HUES6 (cell line): Measurements from ENCODE around the gene CD82.

Experiments
- H3K27ac ChIP-seq: 2 replicates; pipeline ENCODE4 v1.7.0; 2013; ENCODE audit warnings: low read depth, mild to moderate bottlenecking, low read length, inconsistent platforms
- H3K27me3 ChIP-seq: 2 replicates; pipeline ENCODE4 v1.6.1; 2013; ENCODE audit warnings: low read length; ENCODE audit not compliant: control insufficient read depth, insufficient read depth
- H3K36me3 ChIP-seq: 2 replicates; pipeline ENCODE4 v1.6.1; 2013; ENCODE audit warnings: low read length; ENCODE audit not compliant: control insufficient read depth, insufficient read depth
- H3K4me1 ChIP-seq: 2 replicates; pipeline ENCODE4 v1.6.1; 2013; ENCODE audit warnings: low read length; ENCODE audit not compliant: control insufficient read depth, insufficient read depth
- H3K4me3 ChIP-seq: 2 replicates; pipeline ENCODE4 v1.5.1; 2013; ENCODE audit warnings: low read depth, low read length
- H3K9ac ChIP-seq: one replicate; pipeline ENCODE4 v1.6.1; 2013; ENCODE audit warnings: mild to moderate bottlenecking, low read length
- H3K9me3 ChIP-seq: 2 replicates; pipeline ENCODE4 v1.6.1; 2013; ENCODE audit warnings: low read depth, low read length; ENCODE audit not compliant: control insufficient read depth, insufficient read depth

Gene CD82

DNA sequence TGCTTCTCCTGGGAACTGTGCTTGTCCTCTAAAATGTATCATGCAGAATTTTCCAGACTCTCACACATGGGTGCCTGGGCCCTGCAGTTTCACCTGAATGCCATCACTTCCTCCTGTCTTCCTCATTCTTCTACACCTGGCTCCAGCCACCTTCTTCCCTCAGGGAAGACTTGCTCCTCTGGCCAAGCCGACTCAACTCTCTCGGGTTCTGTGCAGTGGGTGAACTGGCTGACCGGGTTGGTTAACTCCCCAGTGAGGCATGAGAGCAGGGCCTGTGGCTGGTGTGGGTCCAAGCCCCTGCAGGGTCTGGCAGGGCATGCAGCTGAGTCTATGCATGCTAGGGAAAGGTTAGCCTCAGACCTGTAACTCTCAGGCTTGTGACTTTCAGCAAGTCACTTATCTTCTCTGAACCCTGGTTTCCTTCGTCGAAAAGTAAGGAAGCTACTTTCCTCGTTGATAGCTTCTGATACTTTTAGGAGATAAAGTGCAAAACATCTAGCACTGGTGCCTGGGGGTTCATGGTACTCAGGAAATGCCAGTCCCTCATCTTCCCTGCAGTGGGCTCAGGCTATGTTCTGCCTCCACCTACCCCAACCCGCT is 11.9 kb downstream of the CD82 start:
- Histone ChIP-seq H3K9ac (no peak overlapping the region), H3K4me1 (peaks cover 22% of the 10 kb centered on the region; the same call in 1 of the 2 replicates), H3K9me3 (no peaks in the 10 kb centered on the region), H3K4me3 (no peak overlapping the region), H3K27me3 (no peaks in the 10 kb centered on the region), H3K27ac (no peak overlapping the region), H3K36me3 (no peaks in the 10 kb centered on the region)

DNA sequence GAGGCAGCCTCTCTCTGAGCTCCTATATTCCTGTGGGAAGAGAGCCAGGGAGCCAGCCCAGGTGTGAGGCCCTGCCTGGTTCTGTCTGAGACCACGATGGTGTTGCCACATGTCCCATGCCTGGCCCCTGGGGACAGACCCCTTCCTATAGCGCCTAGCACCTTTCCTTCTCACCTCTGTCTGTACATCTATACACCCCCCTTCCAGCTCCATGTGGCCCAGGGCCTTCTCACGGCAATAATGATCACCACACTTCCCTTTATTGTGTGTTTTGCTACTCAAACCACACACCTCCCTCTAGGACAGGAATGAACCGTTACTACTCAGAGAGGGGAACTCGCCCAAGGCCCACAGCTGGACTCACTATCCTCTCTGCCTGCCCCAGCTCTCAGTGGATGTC is 12.8 kb downstream of the CD82 start:
- Histone ChIP-seq H3K4me3 (no peak overlapping the region), H3K27me3 (no peaks in the 10 kb centered on the region), H3K4me1 (peaks cover 13% of the 10 kb centered on the region; the same call in 1 of the 2 replicates), H3K9me3 (peaks cover 6% of the 10 kb centered on the region), H3K36me3 (no peaks in the 10 kb centered on the region), H3K9ac (no peak overlapping the region), H3K27ac (no peak overlapping the region)

DNA sequence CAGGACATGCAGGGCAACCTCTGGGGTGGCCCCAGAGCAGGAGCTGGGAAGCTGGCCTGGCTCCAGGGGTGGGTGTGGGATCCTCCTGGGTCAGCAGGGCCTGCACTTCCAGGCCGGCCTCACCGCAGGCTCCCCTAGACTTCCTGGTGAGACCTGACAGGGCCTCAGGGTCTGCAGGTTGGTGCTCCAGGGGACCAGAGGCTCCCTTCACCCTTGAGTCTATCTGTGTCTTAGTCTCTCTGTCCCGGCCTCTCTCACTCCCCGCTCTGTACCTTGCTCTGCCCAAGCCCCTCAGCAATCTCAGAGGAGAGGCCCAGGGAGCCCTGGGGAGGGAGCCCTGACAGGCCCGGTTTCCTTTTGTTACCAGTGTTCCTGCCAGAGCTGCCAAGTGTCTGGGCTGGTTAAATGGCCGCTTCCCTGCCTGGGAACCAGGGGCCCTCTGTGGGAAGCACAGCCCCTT is 13.9 kb downstream of the CD82 start:
- Histone ChIP-seq H3K27me3 (no peaks in the 10 kb centered on the region), H3K4me3 (no peak overlapping the region), H3K4me1 (peaks cover 13% of the 10 kb centered on the region; the same call in 1 of the 2 replicates), H3K27ac (no peak overlapping the region), H3K9me3 (peaks cover 7% of the 10 kb centered on the region), H3K36me3 (no peaks in the 10 kb centered on the region), H3K9ac (no peak overlapping the region)

DNA sequence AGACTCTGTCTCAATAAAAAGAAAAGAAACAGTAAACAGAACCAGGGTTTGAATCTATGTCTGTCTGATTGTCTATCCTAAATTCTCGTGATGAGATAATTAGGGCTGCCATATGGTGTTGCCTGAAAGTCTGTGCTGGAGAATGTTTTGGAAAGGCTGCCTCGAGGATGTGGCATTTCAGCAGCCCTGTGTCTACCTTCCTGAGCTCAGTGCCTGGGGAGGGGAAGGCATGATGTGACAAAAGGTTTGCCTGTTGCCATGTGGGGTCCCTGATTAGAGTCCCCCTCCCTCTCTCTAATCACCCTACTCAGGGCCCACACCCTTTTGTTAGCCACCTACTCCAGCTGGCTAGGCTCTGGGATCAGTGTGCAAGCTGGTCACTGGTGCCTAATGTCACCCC is 15.2 kb downstream of the CD82 start:
- no peaks in the 10 kb centered on the region for H3K36me3 ChIP-seq
- no peak overlapping the region for H3K9ac ChIP-seq
- peaks cover 8% of the 10 kb centered on the region; the same call in 1 of the 2 replicates for H3K4me1 ChIP-seq
- peaks cover 7% of the 10 kb centered on the region for H3K9me3 ChIP-seq
- H3K27ac ChIP-seq = no peak overlapping the region
- no peaks in the 10 kb centered on the region for H3K27me3 ChIP-seq
- no peak overlapping the region for H3K4me3 ChIP-seq

DNA sequence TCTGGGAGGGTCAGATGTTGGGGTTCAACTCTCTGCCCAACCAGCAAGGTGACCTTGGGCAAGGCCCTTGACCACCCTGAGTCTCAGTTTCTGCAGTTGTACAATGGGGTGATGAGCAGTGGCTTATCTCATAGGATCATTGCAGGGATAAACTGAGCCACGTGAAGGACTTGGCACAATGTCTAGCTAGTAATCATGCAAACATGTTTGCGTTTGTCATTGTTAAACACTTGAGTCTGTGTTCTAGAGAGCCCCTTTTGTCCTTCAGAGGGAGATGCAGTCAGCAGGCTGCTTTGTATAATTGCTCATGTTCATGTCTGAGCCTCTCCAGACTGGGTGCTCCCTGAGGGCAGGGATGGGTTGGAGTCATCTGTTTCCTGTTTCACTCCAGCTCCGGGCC is 15.8 kb downstream of the CD82 start:
- H3K4me3 ChIP-seq = no peak overlapping the region
- peaks cover 7% of the 10 kb centered on the region for H3K9me3 ChIP-seq
- H3K4me1 ChIP-seq = peaks cover 8% of the 10 kb centered on the region; the same call in 1 of the 2 replicates
- H3K9ac ChIP-seq = no peak overlapping the region
- no peaks in the 10 kb centered on the region for H3K27me3 ChIP-seq
- H3K27ac ChIP-seq = no peak overlapping the region
- no peaks in the 10 kb centered on the region for H3K36me3 ChIP-seq

DNA sequence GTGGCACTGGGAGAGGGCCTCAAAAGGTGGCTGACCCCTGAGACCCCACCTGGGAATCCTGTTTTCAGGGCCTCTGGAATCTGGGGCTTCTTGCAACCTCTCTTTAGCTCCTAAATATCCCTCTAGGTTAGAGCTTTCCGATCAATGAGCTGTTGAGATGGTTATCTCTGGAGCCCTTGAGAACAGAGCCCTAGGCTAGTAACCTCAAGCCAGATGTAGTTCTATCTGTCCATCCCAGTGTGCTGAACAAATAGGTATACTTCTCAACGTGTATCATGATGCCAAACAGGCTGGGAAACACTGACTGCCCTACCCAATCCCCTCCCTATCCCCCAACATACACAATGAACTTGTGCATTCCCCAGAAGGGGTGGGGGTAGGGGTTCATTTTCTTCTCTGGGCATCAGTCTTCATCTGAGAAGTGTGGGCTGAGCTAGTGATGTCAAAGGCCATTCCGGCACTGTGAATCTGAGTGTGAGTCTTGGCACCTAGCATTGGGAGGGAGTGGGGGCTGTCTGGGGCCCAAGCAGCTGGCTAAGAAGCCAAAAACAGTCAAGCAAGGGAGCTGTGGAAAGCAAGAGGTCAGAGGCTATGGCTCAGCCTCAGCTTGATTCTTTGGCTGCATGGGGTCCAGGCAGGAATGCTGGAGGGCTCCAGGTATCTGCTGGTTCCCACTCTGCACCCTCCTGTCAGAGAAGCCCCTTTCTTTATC is 17.3 kb downstream of the CD82 start:
- H3K9me3 ChIP-seq = peaks cover 7% of the 10 kb centered on the region
- no peak overlapping the region for H3K27ac ChIP-seq
- no peaks in the 10 kb centered on the region for H3K36me3 ChIP-seq
- no peaks in the 10 kb centered on the region for H3K27me3 ChIP-seq
- no peak overlapping the region for H3K4me3 ChIP-seq
- H3K9ac ChIP-seq = no peak overlapping the region
- H3K4me1 ChIP-seq = peaks cover 15% of the 10 kb centered on the region; the same call in 1 of the 2 replicates

DNA sequence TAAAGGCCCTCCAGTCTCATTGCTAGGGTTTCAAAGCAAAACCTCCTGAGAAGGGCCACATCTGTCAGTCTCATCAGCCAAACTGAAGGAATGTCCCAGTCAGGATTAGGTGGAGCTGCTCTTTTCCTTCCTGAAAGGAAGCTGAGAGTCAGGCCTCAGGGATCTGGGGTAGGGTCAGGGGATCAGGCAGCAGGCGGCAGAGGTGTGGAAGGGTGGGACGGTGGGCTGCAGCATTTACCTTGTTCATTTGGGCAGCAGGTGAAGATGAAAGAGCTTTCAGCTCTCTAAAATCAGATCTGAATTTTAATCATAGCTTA is 17.8 kb downstream of the CD82 start:
- H3K4me1 ChIP-seq = peaks cover 15% of the 10 kb centered on the region; the same call in 1 of the 2 replicates
- no peaks in the 10 kb centered on the region for H3K27me3 ChIP-seq
- H3K9ac ChIP-seq = no peak overlapping the region
- no peak overlapping the region for H3K27ac ChIP-seq
- no peak overlapping the region for H3K4me3 ChIP-seq
- H3K9me3 ChIP-seq = peaks cover 7% of the 10 kb centered on the region
- H3K36me3 ChIP-seq = no peaks in the 10 kb centered on the region

DNA sequence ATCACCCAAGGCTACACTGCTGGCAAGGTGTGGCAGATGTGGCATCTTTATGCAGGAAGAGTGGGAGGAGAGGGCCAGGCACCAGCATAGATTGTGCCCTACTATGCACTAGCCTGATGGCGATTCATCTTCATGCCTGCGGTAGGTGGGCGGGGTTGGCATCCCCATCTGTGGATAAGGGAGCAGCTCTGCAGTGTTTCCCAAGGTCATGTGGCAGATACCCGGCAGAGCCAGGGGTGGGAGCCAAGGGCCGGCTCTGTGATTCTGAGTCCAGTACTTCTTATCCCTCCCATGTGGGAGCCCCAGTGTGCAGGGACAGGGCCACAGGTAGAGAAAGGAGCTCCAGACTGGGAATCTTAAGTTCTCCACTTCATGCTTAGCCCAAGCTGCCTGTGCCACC is 20.0 kb downstream of the CD82 start:
- Histone ChIP-seq H3K4me3 (no peak overlapping the region), H3K4me1 (peaks cover 8% of the 10 kb centered on the region; the same call in 1 of the 2 replicates), H3K27me3 (no peaks in the 10 kb centered on the region), H3K36me3 (no peaks in the 10 kb centered on the region), H3K9ac (no peak overlapping the region), H3K27ac (no peak overlapping the region), H3K9me3 (peaks cover 7% of the 10 kb centered on the region)

DNA sequence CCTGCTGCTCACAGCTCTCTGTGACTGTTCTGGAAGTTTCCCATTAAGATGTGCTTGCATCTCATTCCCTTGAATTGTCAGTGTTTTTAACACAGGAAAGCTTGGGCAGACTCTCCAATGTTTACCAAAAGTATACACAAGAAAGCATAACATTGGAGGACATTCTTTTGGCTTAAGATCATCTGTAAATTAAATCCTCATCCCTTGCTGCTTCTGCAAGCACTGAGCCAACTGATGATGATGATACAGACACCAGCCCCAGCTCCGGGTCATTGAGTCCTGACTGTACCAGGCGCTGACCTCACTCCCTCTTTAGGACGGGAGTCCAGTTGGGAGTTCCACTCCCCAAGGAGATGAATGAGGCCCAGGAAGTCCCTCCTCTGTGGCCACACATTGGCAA is 23.8 kb downstream of the CD82 start:
- no peak overlapping the region for H3K4me3 ChIP-seq
- peaks cover 14% of the 10 kb centered on the region; the same call in 1 of the 2 replicates for H3K4me1 ChIP-seq
- H3K36me3 ChIP-seq = no peaks in the 10 kb centered on the region
- H3K9ac ChIP-seq = no peak overlapping the region
- H3K9me3 ChIP-seq = no peaks in the 10 kb centered on the region
- no peaks in the 10 kb centered on the region for H3K27me3 ChIP-seq
- H3K27ac ChIP-seq = no peak overlapping the region

DNA sequence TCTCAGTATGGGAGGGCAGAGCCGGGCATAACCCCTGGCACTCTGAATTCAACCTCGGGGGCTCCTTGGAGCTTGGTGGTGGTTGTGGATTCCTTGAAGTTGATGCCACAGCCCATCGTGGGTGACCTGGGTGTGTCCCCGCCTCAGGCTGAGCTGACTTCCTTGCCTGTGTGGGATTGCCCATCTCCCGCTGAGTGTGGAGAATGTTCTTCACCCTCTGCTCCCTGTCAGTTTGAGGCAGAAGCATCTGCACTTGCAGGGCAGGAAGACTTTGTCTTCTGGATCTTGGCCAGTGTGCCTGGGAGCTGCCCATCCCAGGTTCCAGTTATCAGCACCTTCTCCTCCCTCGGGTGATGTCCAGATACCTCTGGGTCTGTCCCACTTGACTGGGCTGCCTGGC is 25.3 kb downstream of the CD82 start:
- Histone ChIP-seq H3K4me1 (peaks cover 14% of the 10 kb centered on the region; the same call in 1 of the 2 replicates), H3K9ac (no peak overlapping the region), H3K27me3 (no peaks in the 10 kb centered on the region), H3K36me3 (no peaks in the 10 kb centered on the region), H3K9me3 (no peaks in the 10 kb centered on the region), H3K27ac (no peak overlapping the region), H3K4me3 (no peak overlapping the region)

DNA sequence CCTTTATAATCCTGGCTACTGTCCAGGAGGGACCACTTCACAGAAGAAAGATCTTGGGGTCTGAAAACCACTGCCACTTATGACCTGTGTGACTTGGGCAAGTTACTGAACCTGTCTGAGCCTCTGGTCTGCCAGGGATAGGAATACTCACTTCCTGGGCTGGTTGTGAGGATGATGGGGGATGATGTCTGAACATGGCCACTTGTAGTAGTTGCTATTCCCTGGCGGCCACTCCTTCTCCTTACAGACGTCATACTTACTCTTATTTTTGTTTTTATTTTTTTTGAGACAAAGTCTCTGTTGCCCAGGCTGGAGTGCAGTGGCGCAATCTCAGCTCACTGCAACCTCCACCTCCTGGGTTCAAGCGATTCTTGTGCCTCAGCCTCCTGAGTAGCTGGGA is 26.1 kb downstream of the CD82 start:
- peaks cover 18% of the 10 kb centered on the region; the same call in 1 of the 2 replicates for H3K4me1 ChIP-seq
- H3K9ac ChIP-seq = no peak overlapping the region
- H3K36me3 ChIP-seq = no peaks in the 10 kb centered on the region

More for the DNA sequence above, 26.1 kb downstream of the CD82 start:
- no peaks in the 10 kb centered on the region for H3K9me3 ChIP-seq
- no peaks in the 10 kb centered on the region for H3K27me3 ChIP-seq
- no peak overlapping the region for H3K27ac ChIP-seq
- H3K4me3 ChIP-seq = no peak overlapping the region
